Duodenal mucosa (tissue), 2 donors: ENCODE results near the gene DNAJC22.
A peak's percentile ranks its signal among the peaks of the same experiment; 100 is the strongest.
"Not testable (repeated sequence)": the region's sequence is repeated elsewhere in the genome, so short reads cannot be mapped to it uniquely, and the experiment has no call there.

Experiments used
- H3K27ac ChIP-seq: one replicate; pipeline ENCODE4 v1.7.0; 2013; ENCODE audit warnings: low read depth, low read length
- H3K27me3 ChIP-seq, 2 donors: one replicate each; pipeline ENCODE4 v1.7.0; 2013; ENCODE audit warnings: low read length in 2 of 2, control low read depth in 1 of 2; ENCODE audit not compliant: insufficient read depth in 2 of 2, control insufficient read depth in 1 of 2
- H3K36me3 ChIP-seq, 2 donors: one replicate each; pipeline ENCODE4 v1.7.0; 2013; ENCODE audit warnings: low read length in 2 of 2, control low read depth in 1 of 2; ENCODE audit not compliant: insufficient read depth in 2 of 2, control insufficient read depth in 1 of 2
- H3K4me1 ChIP-seq, 2 donors: one replicate each; pipeline ENCODE4 v1.7.0; 2013; ENCODE audit warnings: low read length in 2 of 2, control low read depth in 1 of 2; ENCODE audit not compliant: insufficient read depth in 2 of 2, control insufficient read depth in 1 of 2
- H3K4me3 ChIP-seq, 2 donors: one replicate each; pipeline ENCODE4 v1.7.0; 2013; ENCODE audit warnings: low read length in 2 of 2, low read depth in 1 of 2
- H3K9ac ChIP-seq, 2 donors: one replicate each; pipeline ENCODE4 v1.7.0; 2013; ENCODE audit warnings: low read length in 2 of 2, low read depth in 1 of 2
- H3K9me3 ChIP-seq, 2 donors: one replicate each; pipeline ENCODE4 v1.7.0; 2013; ENCODE audit warnings: low read length in 2 of 2, control low read depth in 1 of 2; ENCODE audit not compliant: control insufficient read depth in 1 of 2

Gene DNAJC22

GRCh38 chr12:49369411-49370145, 22.9 kb downstream of the DNAJC22 start:
- Histone ChIP-seq H3K27me3 (no peaks in the 10 kb centered on the region), H3K27ac (peak overlapping the region; percentile 41), H3K4me3 (peak overlapping the region in 1 of 2 donors; percentile 33), H3K9ac (no peak overlapping the region), H3K36me3 (no peaks in the 10 kb centered on the region), H3K9me3 (no peaks in the 10 kb centered on the region), H3K4me1 (peaks cover 3 to 22% of the 10 kb centered on the region in 2 donors)

- Histone ChIP-seq H3K27ac (no peak overlapping the region), H3K9ac (no peak overlapping the region), H3K36me3 (no peaks in the 10 kb centered on the region), H3K9me3 (no peaks in the 10 kb centered on the region), H3K27me3 (no peaks in the 10 kb centered on the region), H3K4me1 (peaks cover 3 to 21% of the 10 kb centered on the region in 2 donors), H3K4me3 (no peak overlapping the region)
Measured at GRCh38 chr12:49370539-49370938, 23.9 kb downstream of the DNAJC22 start.

- no peak overlapping the region for H3K9ac ChIP-seq
- no peak overlapping the region for H3K4me3 ChIP-seq
- H3K4me1 ChIP-seq, result no peaks in the 10 kb centered on the region
- H3K27ac ChIP-seq, result no peak overlapping the region
- H3K9me3 ChIP-seq, result no peaks in the 10 kb centered on the region
- H3K36me3 ChIP-seq, result no peaks in the 10 kb centered on the region
- no peaks in the 10 kb centered on the region for H3K27me3 ChIP-seq
Measured at GRCh38 chr12:49375406-49375805, 28.7 kb downstream of the DNAJC22 start.

- no peak overlapping the region for H3K9ac ChIP-seq
- no peaks in the 10 kb centered on the region for H3K4me1 ChIP-seq
- no peaks in the 10 kb centered on the region for H3K36me3 ChIP-seq
- no peak overlapping the region for H3K27ac ChIP-seq
- H3K9me3 ChIP-seq, result no peaks in the 10 kb centered on the region
- no peak overlapping the region for H3K4me3 ChIP-seq
- H3K27me3 ChIP-seq, result no peaks in the 10 kb centered on the region
Measured at GRCh38 chr12:49377386-49377785, 30.7 kb downstream of the DNAJC22 start.

DNA sequence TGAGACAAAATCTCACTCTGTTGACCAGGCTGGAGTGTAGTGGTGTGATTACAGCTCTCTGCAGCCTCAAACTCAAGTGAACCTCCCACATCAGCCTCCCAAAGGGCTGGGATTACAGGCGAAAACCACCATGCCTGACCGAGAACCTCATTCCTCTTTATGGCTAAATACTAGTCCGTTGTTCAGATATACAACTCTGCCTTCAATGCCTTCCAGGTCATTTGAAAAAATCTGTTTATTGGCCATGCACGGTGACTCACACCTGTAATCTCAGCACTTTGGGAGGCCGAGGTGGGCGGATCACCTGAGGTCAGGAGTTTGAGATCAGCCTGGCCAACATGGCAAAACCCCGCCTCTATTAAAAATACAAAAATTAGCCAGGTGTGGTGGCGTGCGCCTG, 33.5 kb downstream of the DNAJC22 start:
- H3K9ac ChIP-seq, H3K4me1 ChIP-seq, H3K9me3 ChIP-seq, H3K27ac ChIP-seq, H3K4me3 ChIP-seq, H3K27me3 ChIP-seq, H3K36me3 ChIP-seq: not testable (repeated sequence)

GRCh38 chr12:49388682-49389386, 42.1 kb downstream of the DNAJC22 start:
- Histone ChIP-seq H3K27ac (no peak overlapping the region), H3K9me3 (no peaks in the 10 kb centered on the region), H3K4me3 (no peak overlapping the region), H3K9ac (no peak overlapping the region), H3K4me1 (no peaks in the 10 kb centered on the region), H3K27me3 (no peaks in the 10 kb centered on the region), H3K36me3 (no peaks in the 10 kb centered on the region)

GRCh38 chr12:49389387-49389703, 42.7 kb downstream of the DNAJC22 start:
- no peak overlapping the region for H3K9ac ChIP-seq
- no peak overlapping the region for H3K27ac ChIP-seq
- H3K27me3 ChIP-seq, result no peaks in the 10 kb centered on the region
- no peak overlapping the region for H3K4me3 ChIP-seq
- no peaks in the 10 kb centered on the region for H3K36me3 ChIP-seq
- H3K4me1 ChIP-seq, result no peaks in the 10 kb centered on the region
- H3K9me3 ChIP-seq, result no peaks in the 10 kb centered on the region

DNA sequence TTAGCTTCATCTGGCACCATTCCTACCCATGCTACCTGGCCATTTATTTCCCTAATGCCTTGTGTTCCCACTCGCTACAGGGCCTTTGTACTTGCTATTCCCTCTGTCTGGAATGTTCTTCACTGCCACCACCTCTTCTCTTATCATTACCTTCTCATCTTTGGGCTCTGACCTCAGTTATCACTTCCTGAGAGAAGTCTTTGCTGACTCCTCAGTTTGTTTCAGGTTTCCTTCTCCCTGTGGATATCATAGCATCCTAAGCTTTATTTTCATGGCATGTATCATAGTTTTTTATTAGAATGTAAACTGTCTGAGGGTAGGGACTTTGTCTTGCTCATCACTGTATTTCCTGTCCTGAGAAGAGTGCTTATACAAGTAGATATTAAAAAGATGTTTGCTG, 50.3 kb downstream of the DNAJC22 start:
- Histone ChIP-seq H3K9me3 (no peaks in the 10 kb centered on the region), H3K36me3 (no peaks in the 10 kb centered on the region), H3K9ac (no peak overlapping the region), H3K4me1 (no peaks in the 10 kb centered on the region), H3K27ac (no peak overlapping the region), H3K4me3 (no peak overlapping the region), H3K27me3 (no peaks in the 10 kb centered on the region)

GRCh38 chr12:49400304-49400703, 53.6 kb downstream of the DNAJC22 start:
- H3K4me3 ChIP-seq, result no peak overlapping the region
- no peak overlapping the region for H3K9ac ChIP-seq
- H3K27ac ChIP-seq, result no peak overlapping the region
- no peaks in the 10 kb centered on the region for H3K27me3 ChIP-seq
- H3K9me3 ChIP-seq, result no peaks in the 10 kb centered on the region
- no peaks in the 10 kb centered on the region for H3K36me3 ChIP-seq
- H3K4me1 ChIP-seq, result peaks cover 5 to 6% of the 10 kb centered on the region in 2 donors
